IMR-90 (cell line): ENCODE results near the gene IL17REL. TPM values are rescaled to one million over a fixed set of nuclear protein-coding genes. Genes with fewer than 3 reads are reported as not detected.

Source experiments
- ATAC-seq: fragments of 200-7000 bp; cut with Tn5 transposase; 2 replicates; pipeline ENCODE4 v1.9.1; 2020; ENCODE audit warnings: low read depth, mild to moderate bottlenecking, moderate library complexity
- BruUV-seq: library from RNA; stranded (reverse); fragments of 400-500 nt; replicated peaks from 2 replicates; lab custom pipeline; 2021; lab: Mats Ljungman, UMichigan
- CTCF ChIA-PET: fragments of 300-600 bp; formaldehyde crosslinking; extraction: SDS; loops from one replicate; lab custom pipeline; 2021; ENCODE audit warnings: antibody characterized with exemption; lab: Yijun Ruan, JAX
- POLR2A ChIA-PET: fragments of 300-600 bp; sonication (Branson Sonifier 250); formaldehyde crosslinking; loops from one replicate; lab custom pipeline; 2022; ENCODE audit warnings: antibody characterized with exemption; ENCODE audit not compliant: unreplicated experiment; lab: Charles Lee
- DNase-seq: peaks from one replicate; pipeline ENCODE4 v3.0.0; 2013
- H2AFZ ChIP-seq: replicated peaks from 2 replicates; pipeline ENCODE3; 2013; ENCODE audit warnings: low read length, mild to moderate bottlenecking; ENCODE audit not compliant: poor library complexity
- H2AK5ac ChIP-seq: 2 replicates; pipeline ENCODE4 v1.6.1; 2013; ENCODE audit warnings: low read depth, low read length, inconsistent platforms
- H2AK9ac ChIP-seq: replicated peaks from 2 replicates; pipeline ENCODE3; 2013; ENCODE audit warnings: mild to moderate bottlenecking, low read depth, low read length, moderate library complexity; ENCODE audit not compliant: poor library complexity
- H2BK120ac ChIP-seq: 2 replicates; pipeline ENCODE4 v1.6.1; 2013; ENCODE audit warnings: low read depth, low read length, inconsistent platforms
- H2BK15ac ChIP-seq: 3 replicates; pipeline ENCODE4 v1.6.1; 2013; ENCODE audit warnings: low read depth, low read length, inconsistent platforms
- H2BK20ac ChIP-seq: 2 replicates; pipeline ENCODE4 v1.6.1; 2013; ENCODE audit warnings: low read depth, mild to moderate bottlenecking, inconsistent platforms, low read length, moderate library complexity
- H2BK5ac ChIP-seq: 2 replicates; pipeline ENCODE4 v1.6.1; 2013; ENCODE audit warnings: mild to moderate bottlenecking, low read depth, low read length, inconsistent platforms; ENCODE audit not compliant: poor library complexity, severe bottlenecking
- H3K14ac ChIP-seq: replicated peaks from 2 replicates; pipeline ENCODE4 v1.6.1; 2013; ENCODE audit warnings: low read depth, low read length, inconsistent platforms
- H3K18ac ChIP-seq: 2 replicates; pipeline ENCODE4 v1.6.1; 2013; ENCODE audit warnings: low read depth, low read length, control low read depth
- H3K23ac ChIP-seq: 2 replicates; pipeline ENCODE4 v1.6.1; 2013; ENCODE audit warnings: low read depth, low read length, inconsistent platforms
- H3K27ac ChIP-seq: 2 replicates; pipeline ENCODE4 v1.5.1; 2013; ENCODE audit warnings: mild to moderate bottlenecking, control low read depth, low read length; ENCODE audit not compliant: insufficient read depth
- H3K27me3 ChIP-seq: 2 replicates; pipeline ENCODE4 v1.6.1; 2013; ENCODE audit warnings: low read length; ENCODE audit not compliant: control insufficient read depth, insufficient read depth
- H3K36me3 ChIP-seq: 2 replicates; pipeline ENCODE4 v1.6.1; 2013; ENCODE audit warnings: low read length, mixed read lengths; ENCODE audit not compliant: control insufficient read depth, insufficient read depth
- H3K4ac ChIP-seq: 2 replicates; pipeline ENCODE4 v1.6.1; 2013; ENCODE audit warnings: low read depth, low read length, inconsistent platforms
- H3K4me1 ChIP-seq: 2 replicates; pipeline ENCODE4 v1.6.1; 2013; ENCODE audit warnings: low read length, mixed read lengths; ENCODE audit not compliant: control insufficient read depth, insufficient read depth
- H3K4me2 ChIP-seq: 2 replicates; pipeline ENCODE4 v1.6.1; 2013; ENCODE audit warnings: low read depth, mild to moderate bottlenecking, control low read depth, low read length, moderate library complexity
- H3K4me3 ChIP-seq: 2 replicates; pipeline ENCODE4 v1.5.1; 2013; ENCODE audit warnings: low read depth, mild to moderate bottlenecking, control low read depth, low read length, moderate library complexity; ENCODE audit not compliant: insufficient read depth
- H3K56ac ChIP-seq: 2 replicates; pipeline ENCODE4 v1.6.1; 2013; ENCODE audit warnings: low read length, inconsistent platforms; ENCODE audit not compliant: insufficient read depth; ENCODE audit errors: extremely low read depth
- H3K79me1 ChIP-seq, 2 experiments: 2 replicates each; pipeline ENCODE4 v1.6.1; 2013; ENCODE audit warnings: low read length in 2 of 2, inconsistent platforms in 1 of 2, low read depth in 1 of 2
- H3K9ac ChIP-seq: 2 replicates; pipeline ENCODE4 v1.6.1; 2013; ENCODE audit warnings: low read depth, low read length, control low read depth
- H3K9me1 ChIP-seq: 2 replicates; pipeline ENCODE4 v1.6.1; 2013; ENCODE audit warnings: low read length, inconsistent platforms; ENCODE audit not compliant: insufficient read depth
- H3K9me3 ChIP-seq: 2 replicates; pipeline ENCODE4 v1.6.1; 2013; ENCODE audit warnings: low read length; ENCODE audit not compliant: control insufficient read depth, insufficient read depth
- H4K20me1 ChIP-seq: 2 replicates; pipeline ENCODE4 v1.6.1; 2013; ENCODE audit warnings: low read length, inconsistent platforms; ENCODE audit not compliant: insufficient read depth
- H4K5ac ChIP-seq: 2 replicates; pipeline ENCODE4 v1.6.1; 2013; ENCODE audit warnings: mild to moderate bottlenecking, low read depth, low read length, control low read depth
- H4K8ac ChIP-seq, 2 experiments: 2 replicates each; pipeline ENCODE4 v1.6.1; 2013; ENCODE audit warnings: low read depth in 2 of 2, low read length in 2 of 2, control low read depth in 1 of 2, inconsistent platforms in 1 of 2
- H4K91ac ChIP-seq: 2 replicates; pipeline ENCODE4 v1.6.1; 2013; ENCODE audit warnings: low read depth, low read length, inconsistent platforms; ENCODE audit not compliant: insufficient read depth
- BHLHE40 ChIP-seq: fragments of 150-350 bp; IDR thresholded peaks from 2 replicates; pipeline ENCODE4 v1.6.1; 2016; ENCODE audit warnings: mild to moderate bottlenecking, low read depth, low read length
- CEBPB ChIP-seq: IDR thresholded peaks from 2 replicates; pipeline ENCODE4 v1.6.1; 2012; ENCODE audit warnings: low read depth, low read length, improper control_type of control experiment
- CHD1 ChIP-seq: IDR thresholded peaks from 2 replicates; pipeline ENCODE4 v1.6.1; 2012; ENCODE audit warnings: low read depth, low read length, improper control_type of control experiment
- FOS ChIP-seq: fragments of 150-350 bp; IDR thresholded peaks from 2 replicates; pipeline ENCODE4 v1.6.1; 2016; ENCODE audit warnings: low read depth, low read length
- MAFK ChIP-seq: IDR thresholded peaks from 2 replicates; pipeline ENCODE4 v1.6.1; 2012; ENCODE audit warnings: low read depth, low read length, improper control_type of control experiment
- MAZ ChIP-seq: IDR thresholded peaks from 2 replicates; pipeline ENCODE4 v1.6.1; 2012; ENCODE audit warnings: low read depth, mild to moderate bottlenecking, low read length, improper control_type of control experiment, moderate library complexity, borderline replicate concordance
- MXI1 ChIP-seq: IDR thresholded peaks from 2 replicates; pipeline ENCODE4 v1.6.1; 2012; ENCODE audit warnings: low read depth, mild to moderate bottlenecking, low read length, moderate library complexity, borderline replicate concordance
- NFE2L2 ChIP-seq: fragments of 150-350 bp; IDR thresholded peaks from 2 replicates; pipeline ENCODE4 v1.6.1; 2016; ENCODE audit warnings: low read depth, mild to moderate bottlenecking, low read length
- POLR2A ChIP-seq: IDR thresholded peaks from 2 replicates; pipeline ENCODE4 v1.6.1; 2012; ENCODE audit warnings: mild to moderate bottlenecking, low read depth, low read length
- RFX5 ChIP-seq: IDR thresholded peaks from 2 replicates; pipeline ENCODE4 v1.8.0; 2012; ENCODE audit warnings: low read depth, mild to moderate bottlenecking, low read length, moderate library complexity
- WGBS, 2 experiments: methylation state at CpG; one replicate each; pipeline versions ENCODE4 v1.1.5 to v1.1.7; 2013; ENCODE audit warnings: missing lambda C conversion rate in 2 of 2; ENCODE audit not compliant: insufficient read length in 1 of 2; ENCODE audit errors: extremely low coverage in 2 of 2; 5-methylcytosine and 5-hydroxymethylcytosine counted together
- dilution Hi-C: fragments of 300-500 bp; cut with HindIII; formaldehyde crosslinking; loops from one replicate; pipeline ENCODE4 v1.14.3; 2018; ENCODE audit warnings: low sequenced_read_pairs; ENCODE audit not compliant: unreplicated experiment
- in situ Hi-C: fragments of 300-500 bp; cut with MboI; formaldehyde crosslinking; loops from 3 replicates; pipeline ENCODE4 v1.14.3; 2019; ENCODE audit warnings: low sequenced_read_pairs, inconsistent platforms, mixed read lengths
- intact Hi-C: fragments of 100-400 bp; cut with micrococcal nuclease; formaldehyde crosslinking; loops from 2 replicates; pipeline ENCODE4 v1.10.0; 2022
- polyA plus RNA-seq, 3 experiments: library from polyadenylated mRNA; depleted of rRNA; stranded (reverse); fragments of >200 nt; gene quantifications; 2 replicates each; pipeline ENCODE4 v1.2.3, GENCODE V29; 2012; ENCODE audit warnings: low replicate concordance in 1 of 3
- total RNA-seq: library from RNA; depleted of rRNA; stranded (reverse); fragments of >200 nt; gene quantifications from 2 replicates; pipeline ENCODE4 v1.2.3, GENCODE V29; 2012
- TF ChIP-seq, protein P1 (sequence below): conservative IDR thresholded peaks from 2 replicates; pipeline ENCODE4 v1.5.1; 2012; ENCODE audit warnings: mild to moderate bottlenecking, low read depth, low read length, improper control_type of control experiment
- TF ChIP-seq, protein P2 (sequence below): fragments of 150-350 bp; IDR thresholded peaks from 2 replicates; pipeline ENCODE4 v1.6.1; 2016; ENCODE audit warnings: low read depth, mild to moderate bottlenecking, low read length, moderate library complexity, borderline replicate concordance
- TF ChIP-seq, protein P3 (sequence below): fragments of 150-350 bp; IDR thresholded peaks from 2 replicates; pipeline ENCODE4 v1.6.1; 2017; ENCODE audit warnings: mild to moderate bottlenecking, antibody characterized with exemption, low read length, low read depth

The IL17REL gene
- total and polyA plus RNA-seq, 2 of the 4 experiments (the other 2 are of a cell fraction) = not detected

DNA sequence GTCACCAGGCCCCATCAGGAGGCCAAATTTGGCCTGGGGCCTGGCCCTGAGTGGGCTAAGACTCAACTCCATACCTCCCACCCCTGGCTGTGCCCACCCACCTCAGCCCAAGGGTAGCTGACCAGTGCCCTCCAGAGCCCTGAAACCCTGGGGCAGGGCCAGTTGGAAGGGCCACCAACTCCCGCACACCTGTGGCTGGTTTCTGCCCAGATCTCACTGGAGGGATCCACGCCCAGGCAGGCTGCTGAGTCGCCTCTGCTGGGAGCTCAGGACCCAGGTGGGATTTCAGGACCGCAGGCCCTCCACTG is 60.9 kb downstream of the IL17REL start:
- Histone ChIP-seq H3K4ac (peak overlapping the region; percentile 100), H3K27ac (peak overlapping the region; percentile 89), H4K91ac (peak overlapping the region; percentile 100), H3K4me2 (no peak overlapping the region), H4K8ac (peak overlapping the region; percentile 85 to 95), H4K20me1 (no peaks in the 10 kb centered on the region), H2AFZ (peak overlapping the region; percentile 91), H2BK20ac (peak overlapping the region; percentile 99), H3K36me3 (no peaks in the 10 kb centered on the region), H3K4me3 (no peak overlapping the region), H3K79me1 (0 out of 4 replicates have a peak, but pooled peaks cover 0 to 4% of the 10 kb centered on the region in 2 experiments), H3K18ac (peak overlapping the region; percentile 92), H2BK5ac (peak overlapping the region; percentile 95), H3K9ac (peak overlapping the region; percentile 53), H3K4me1 (peaks cover 40% of the 10 kb centered on the region), H2AK5ac (peak overlapping the region; percentile 98), H3K56ac (peak overlapping the region; percentile 79), H3K9me3 (no peaks in the 10 kb centered on the region), H2AK9ac (peak overlapping the region; percentile 100), H2BK15ac (peak overlapping the region; percentile 80; the same call in 2 of the 3 replicates), H4K5ac (peak overlapping the region; percentile 94), H3K9me1 (peaks cover 23% of the 10 kb centered on the region), H3K23ac (peak overlapping the region; percentile 60; the same call in 1 of the 2 replicates), H3K14ac (peak overlapping the region; percentile 90), H2BK120ac (peak overlapping the region; percentile 100), H3K27me3 (no peaks in the 10 kb centered on the region)
- ChIA-PET CTCF (no interaction called here), POLR2A (interaction anchor here (0.6 to 0.8 kb wide), 4 partner anchors 9 to 162 kb away, joined by 3 to 6 read pairs (median 3); no protein-coding TSS in a partner anchor)
- intact Hi-C loops = no loop called here
- no peak for DNase-seq
- BruUV-seq = no TSS peak
- dilution Hi-C loops = no loop called here
- WGBS, 2 experiments = 100% methylated on average over 2 of the region's 4 CpGs; no CpG with 5 or more reads in 1 of the 2 experiments
- in situ Hi-C loops = no loop called here
- ATAC-seq = no peak
- TF ChIP-seq POLR2A (no peak), CHD1 (no peak), BHLHE40 (no peak), MAZ (no peak), RFX5 (no peak), NFE2L2 (no peak), FOS (no peak), CEBPB (no peak), MAFK (no peak), MXI1 (no peak)
- TF ChIP-seq, protein P1, sequence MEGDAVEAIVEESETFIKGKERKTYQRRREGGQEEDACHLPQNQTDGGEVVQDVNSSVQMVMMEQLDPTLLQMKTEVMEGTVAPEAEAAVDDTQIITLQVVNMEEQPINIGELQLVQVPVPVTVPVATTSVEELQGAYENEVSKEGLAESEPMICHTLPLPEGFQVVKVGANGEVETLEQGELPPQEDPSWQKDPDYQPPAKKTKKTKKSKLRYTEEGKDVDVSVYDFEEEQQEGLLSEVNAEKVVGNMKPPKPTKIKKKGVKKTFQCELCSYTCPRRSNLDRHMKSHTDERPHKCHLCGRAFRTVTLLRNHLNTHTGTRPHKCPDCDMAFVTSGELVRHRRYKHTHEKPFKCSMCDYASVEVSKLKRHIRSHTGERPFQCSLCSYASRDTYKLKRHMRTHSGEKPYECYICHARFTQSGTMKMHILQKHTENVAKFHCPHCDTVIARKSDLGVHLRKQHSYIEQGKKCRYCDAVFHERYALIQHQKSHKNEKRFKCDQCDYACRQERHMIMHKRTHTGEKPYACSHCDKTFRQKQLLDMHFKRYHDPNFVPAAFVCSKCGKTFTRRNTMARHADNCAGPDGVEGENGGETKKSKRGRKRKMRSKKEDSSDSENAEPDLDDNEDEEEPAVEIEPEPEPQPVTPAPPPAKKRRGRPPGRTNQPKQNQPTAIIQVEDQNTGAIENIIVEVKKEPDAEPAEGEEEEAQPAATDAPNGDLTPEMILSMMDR = no peak
- TF ChIP-seq, protein P2, sequence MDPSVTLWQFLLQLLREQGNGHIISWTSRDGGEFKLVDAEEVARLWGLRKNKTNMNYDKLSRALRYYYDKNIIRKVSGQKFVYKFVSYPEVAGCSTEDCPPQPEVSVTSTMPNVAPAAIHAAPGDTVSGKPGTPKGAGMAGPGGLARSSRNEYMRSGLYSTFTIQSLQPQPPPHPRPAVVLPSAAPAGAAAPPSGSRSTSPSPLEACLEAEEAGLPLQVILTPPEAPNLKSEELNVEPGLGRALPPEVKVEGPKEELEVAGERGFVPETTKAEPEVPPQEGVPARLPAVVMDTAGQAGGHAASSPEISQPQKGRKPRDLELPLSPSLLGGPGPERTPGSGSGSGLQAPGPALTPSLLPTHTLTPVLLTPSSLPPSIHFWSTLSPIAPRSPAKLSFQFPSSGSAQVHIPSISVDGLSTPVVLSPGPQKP = no peak
- TF ChIP-seq, protein P3, sequence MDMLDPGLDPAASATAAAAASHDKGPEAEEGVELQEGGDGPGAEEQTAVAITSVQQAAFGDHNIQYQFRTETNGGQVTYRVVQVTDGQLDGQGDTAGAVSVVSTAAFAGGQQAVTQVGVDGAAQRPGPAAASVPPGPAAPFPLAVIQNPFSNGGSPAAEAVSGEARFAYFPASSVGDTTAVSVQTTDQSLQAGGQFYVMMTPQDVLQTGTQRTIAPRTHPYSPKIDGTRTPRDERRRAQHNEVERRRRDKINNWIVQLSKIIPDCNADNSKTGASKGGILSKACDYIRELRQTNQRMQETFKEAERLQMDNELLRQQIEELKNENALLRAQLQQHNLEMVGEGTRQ = no peak
